Activated naive CD8-positive, alpha-beta T cell (primary cell): Measurements from ENCODE around the gene NECAB2.
"Not testable (repeated sequence)": the region's sequence is repeated elsewhere in the genome, so short reads cannot be mapped to it uniquely, and the experiment has no call there.

ENCODE experiments used
- H3K27ac Mint-ChIP-seq: one replicate; pipeline ENCODE4 v1.8.0; 2021; ENCODE audit warnings: mixed read lengths
- H3K27me3 Mint-ChIP-seq: one replicate; pipeline ENCODE4 v1.8.0; 2021; ENCODE audit warnings: mixed read lengths
- H3K36me3 Mint-ChIP-seq: one replicate; pipeline ENCODE4 v1.8.0; 2021; ENCODE audit warnings: mixed read lengths
- H3K4me1 Mint-ChIP-seq: one replicate; pipeline ENCODE4 v1.8.0; 2021; ENCODE audit warnings: low read depth, mixed read lengths
- H3K4me3 Mint-ChIP-seq: one replicate; pipeline ENCODE4 v1.8.0; 2021; ENCODE audit warnings: mild to moderate bottlenecking, mixed read lengths
- H3K9me3 Mint-ChIP-seq: one replicate; pipeline ENCODE4 v1.8.0; 2021; ENCODE audit warnings: low read depth, mixed read lengths

NECAB2 gene

DNA sequence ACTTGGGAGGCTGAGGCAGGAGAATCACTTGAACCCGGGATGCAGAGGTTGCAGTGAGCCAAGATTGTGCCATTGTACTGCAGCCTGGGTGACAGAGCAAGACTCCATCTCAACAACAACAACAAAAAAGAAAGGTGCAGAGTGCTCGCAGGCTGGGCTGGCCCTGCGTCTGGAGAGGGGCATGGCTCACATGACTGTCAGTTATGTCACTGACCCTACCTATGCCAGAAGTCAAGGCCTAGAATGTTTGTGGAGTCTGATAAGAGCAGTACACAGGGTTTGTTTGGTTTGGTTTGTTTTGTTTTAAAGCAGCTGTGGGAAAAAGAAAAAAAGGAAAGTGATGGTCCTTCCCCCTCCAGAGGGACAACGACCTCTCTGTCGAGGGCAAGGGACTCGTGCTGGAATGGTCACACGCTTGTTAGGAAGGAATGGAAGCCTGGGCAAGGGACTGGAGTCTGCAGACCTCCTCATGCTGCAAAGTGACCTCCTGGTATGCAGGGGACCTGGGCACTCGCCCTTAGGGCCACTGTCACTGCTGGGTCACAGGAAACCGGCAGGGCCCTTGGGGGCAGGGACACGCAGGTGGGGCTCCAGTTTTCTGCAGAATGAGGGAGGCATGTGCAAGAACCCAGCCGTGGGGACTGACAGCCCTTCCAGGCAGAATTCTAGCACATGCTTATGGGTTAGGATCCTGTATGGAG is 25.1 kb upstream of the NECAB2 start:
- Mint-ChIP-seq H3K9me3 (no peaks in the 10 kb centered on the region), H3K36me3 (no peaks in the 10 kb centered on the region), H3K27ac (no peak overlapping the region), H3K27me3 (no peaks in the 10 kb centered on the region), H3K4me3 (no peak overlapping the region), H3K4me1 (no peaks in the 10 kb centered on the region)

DNA sequence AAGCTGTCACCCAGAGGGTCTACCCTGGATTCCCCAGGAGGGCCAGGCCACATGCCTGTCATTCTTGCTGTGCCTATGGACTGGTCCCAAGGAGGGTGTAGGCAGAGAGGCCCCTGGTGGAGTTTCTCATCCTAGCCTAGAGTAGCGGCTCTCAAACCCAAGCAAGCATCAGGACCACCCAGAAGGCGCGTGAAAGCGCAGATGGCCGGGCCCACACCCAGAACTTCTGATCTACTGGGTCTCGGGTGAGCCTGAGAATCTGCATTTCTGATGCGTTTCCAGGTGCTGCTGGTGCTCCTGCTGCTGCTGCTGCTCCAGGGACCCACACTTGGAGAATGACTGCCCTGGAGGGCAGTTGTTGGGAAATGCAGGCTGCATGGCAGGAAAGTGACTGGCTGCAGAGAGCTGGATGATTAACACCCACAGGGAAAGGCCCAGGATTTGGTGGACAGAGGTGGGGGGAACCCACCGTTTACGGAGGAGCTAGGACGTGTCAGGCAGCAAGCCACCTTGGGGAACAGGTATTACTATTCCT is 24.5 kb upstream of the NECAB2 start:
- Mint-ChIP-seq H3K27ac (no peak overlapping the region), H3K9me3 (no peaks in the 10 kb centered on the region), H3K4me1 (no peaks in the 10 kb centered on the region), H3K4me3 (no peak overlapping the region), H3K27me3 (no peaks in the 10 kb centered on the region), H3K36me3 (no peaks in the 10 kb centered on the region)

DNA sequence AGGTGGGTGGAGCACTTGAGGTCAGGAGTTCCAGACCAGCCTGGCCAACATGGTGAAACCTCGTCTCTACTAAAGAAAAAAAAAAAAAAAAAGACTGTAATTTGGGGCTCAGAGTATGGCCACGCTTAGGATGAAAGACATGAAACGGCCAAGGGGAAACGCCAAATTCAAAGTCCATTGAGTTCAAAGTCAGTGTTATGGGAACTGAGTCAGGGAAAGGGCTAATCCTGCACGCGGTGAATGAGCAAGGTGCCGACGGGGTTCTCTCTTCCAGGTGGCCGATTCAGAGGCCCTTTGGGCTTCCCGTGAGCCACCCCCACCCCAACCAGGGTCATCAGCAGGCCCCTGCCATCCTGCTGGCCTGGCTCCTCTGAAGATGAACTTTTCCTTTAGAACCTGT is 22.5 kb upstream of the NECAB2 start:
- Mint-ChIP-seq H3K9me3 (no peaks in the 10 kb centered on the region), H3K4me1 (no peaks in the 10 kb centered on the region), H3K4me3 (no peak overlapping the region), H3K27me3 (no peaks in the 10 kb centered on the region), H3K27ac (no peak overlapping the region), H3K36me3 (no peaks in the 10 kb centered on the region)

DNA sequence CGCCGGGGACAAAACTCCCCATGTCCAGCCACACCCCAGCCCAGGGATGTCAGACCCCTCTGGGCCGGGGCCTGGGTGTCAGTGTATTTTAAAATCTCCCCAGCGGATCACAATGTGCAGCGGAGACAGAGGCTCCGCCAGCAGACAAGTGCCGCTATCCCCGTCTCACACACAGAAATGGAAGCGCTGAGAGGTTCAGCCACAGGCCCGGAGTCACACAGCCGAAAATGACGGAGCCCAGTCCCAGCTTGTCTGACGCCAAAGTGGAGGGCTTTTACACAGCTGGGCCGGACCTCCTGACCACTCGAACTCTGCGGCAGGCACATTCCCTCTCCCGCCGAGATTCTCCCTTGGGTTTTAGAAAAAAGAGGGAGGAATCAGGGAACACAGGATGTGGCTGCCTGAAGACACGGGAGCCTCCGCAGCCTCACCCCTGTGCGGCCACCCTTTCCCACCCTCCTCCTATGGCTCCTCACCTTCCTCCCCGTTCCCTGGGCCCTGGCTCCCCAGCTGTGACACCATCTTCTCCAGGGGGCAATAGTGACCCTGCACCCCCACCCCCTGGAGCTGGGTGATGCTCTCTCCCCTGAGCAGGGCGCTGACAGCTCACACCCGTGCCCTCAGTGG is 21.8 kb upstream of the NECAB2 start:
- H3K9me3 Mint-ChIP-seq = no peaks in the 10 kb centered on the region
- no peak overlapping the region for H3K27ac Mint-ChIP-seq
- H3K36me3 Mint-ChIP-seq = no peaks in the 10 kb centered on the region
- H3K4me3 Mint-ChIP-seq = no peak overlapping the region
- H3K4me1 Mint-ChIP-seq = no peaks in the 10 kb centered on the region
- H3K27me3 Mint-ChIP-seq = no peaks in the 10 kb centered on the region

DNA sequence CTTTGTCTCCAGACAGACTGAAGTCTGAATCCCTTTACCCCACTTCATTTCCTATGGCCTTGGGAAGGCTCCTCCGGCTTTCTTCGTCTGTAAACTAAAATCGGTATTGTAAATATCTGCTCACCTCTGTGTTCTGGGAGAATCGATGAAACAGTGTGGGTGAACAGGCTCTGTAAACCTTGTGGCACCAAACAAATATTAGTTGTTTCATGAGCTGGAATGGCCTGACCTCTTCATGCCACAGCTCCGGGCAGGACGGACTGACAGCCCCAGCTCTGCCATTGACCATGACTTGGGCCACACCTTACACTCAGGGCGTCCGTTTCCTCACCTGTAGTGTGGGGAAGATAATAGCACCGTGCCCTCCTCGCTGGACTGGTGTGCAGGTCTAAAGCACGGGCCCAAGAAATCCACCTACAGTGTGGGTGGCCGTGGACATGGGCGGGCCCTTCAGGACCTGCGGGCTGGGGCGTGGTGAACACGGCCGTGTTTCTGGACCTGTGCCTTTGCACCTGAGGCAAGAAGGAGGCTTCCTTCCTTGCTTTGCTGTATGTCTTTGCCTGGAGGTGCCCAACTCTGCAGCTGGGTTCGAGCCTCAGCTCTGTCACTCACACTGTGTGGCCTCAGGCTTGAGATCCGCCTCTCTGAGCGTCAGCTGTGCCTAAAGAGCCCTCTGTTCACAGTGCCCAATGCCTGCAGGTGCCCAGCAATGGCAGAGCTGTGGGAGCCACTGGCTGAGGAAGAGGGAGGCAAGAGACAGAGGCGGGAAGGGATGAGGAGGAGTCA is 21.1 kb upstream of the NECAB2 start:
- no peak overlapping the region for H3K27ac Mint-ChIP-seq
- H3K4me3 Mint-ChIP-seq = no peak overlapping the region
- no peaks in the 10 kb centered on the region for H3K36me3 Mint-ChIP-seq
- H3K9me3 Mint-ChIP-seq = no peaks in the 10 kb centered on the region
- H3K27me3 Mint-ChIP-seq = no peaks in the 10 kb centered on the region
- no peaks in the 10 kb centered on the region for H3K4me1 Mint-ChIP-seq

DNA sequence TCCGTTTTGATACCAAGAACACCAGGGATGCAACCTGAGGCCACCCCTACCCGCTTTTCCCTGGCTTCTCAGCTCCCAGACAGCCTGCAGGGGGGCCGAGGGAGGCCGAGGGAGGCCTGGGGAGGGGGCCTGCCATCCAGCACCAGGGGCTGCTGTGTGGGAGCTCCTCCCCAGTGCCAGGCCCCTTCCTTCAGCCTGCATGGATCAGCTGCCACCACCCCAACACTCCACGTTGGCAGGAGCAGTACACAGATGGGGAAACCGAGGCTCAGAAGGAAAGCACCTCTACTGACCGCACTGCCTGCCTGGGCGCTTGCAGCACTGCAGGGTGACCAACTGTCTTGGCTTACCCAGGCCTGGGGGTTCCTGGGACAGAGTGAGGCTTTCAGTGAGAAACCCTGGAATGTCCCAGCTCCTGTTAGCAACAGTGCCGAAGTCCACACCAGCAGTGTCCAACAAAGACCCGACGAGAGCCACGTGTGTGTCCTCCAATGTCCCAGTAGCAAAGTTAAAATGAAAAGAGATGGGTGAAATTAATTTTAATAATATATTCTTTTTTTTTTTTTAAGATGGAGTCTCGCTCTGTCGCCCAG is 20.3 kb upstream of the NECAB2 start:
- no peak overlapping the region for H3K4me3 Mint-ChIP-seq
- no peak overlapping the region for H3K27ac Mint-ChIP-seq
- no peaks in the 10 kb centered on the region for H3K9me3 Mint-ChIP-seq
- H3K4me1 Mint-ChIP-seq = peaks cover 1% of the 10 kb centered on the region
- H3K27me3 Mint-ChIP-seq = no peaks in the 10 kb centered on the region
- no peaks in the 10 kb centered on the region for H3K36me3 Mint-ChIP-seq

DNA sequence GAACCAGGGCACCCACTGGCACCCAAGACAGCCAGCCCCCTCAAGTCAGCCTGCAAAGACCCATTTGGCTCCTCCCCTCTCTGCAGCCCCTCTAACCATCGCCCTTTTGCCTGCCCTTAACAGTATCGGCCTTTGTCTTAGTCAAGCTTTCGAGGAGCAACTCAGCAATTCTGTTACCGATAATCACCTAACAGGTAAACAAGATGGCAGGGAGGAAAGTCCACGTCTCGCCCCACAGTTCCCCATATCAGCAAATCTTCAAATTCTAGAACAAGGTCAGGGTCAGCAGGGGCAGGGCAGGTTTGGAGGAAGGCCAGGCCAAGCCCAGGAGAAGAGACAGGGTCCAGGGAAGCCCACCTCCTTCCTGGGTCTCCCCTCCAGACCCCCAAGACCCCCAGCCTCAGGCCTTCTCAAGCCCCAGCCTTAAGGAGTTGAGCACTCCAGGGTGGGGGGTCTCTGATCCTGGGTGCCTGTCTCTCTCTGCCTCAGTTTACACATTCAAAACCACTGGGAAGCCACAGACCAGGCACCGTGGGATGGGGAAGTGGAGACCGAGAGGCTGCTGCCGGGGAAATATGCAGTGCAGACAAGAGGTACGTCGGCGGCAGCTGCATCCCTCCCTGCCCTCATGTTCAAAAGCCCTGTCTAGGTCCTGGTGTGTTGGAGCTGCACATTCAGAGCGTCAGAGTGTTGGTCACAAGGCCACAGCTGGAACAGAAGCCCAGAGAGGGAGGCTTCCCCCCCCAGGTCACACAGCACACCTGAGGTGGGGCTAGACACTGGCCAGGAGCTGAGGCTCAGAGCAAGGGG is 18.9 kb upstream of the NECAB2 start:
- H3K36me3 Mint-ChIP-seq = no peaks in the 10 kb centered on the region
- no peak overlapping the region for H3K27ac Mint-ChIP-seq
- no peak overlapping the region for H3K4me3 Mint-ChIP-seq

DNA sequence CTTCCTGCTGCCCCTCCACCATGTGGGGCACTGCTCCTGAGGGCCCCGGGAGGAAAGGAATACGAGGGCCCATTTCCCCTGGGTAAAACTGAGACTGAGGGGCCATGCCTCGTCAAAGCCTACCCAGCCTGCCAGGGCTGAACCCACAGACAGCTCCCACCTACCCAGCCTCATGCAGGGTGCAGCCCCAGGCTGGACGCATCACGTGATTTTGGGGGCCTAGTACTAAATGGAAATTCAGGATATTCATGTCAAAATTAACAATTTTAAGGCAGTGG is 18.4 kb upstream of the NECAB2 start:
- Mint-ChIP-seq H3K4me3 (no peak overlapping the region), H3K4me1 (peaks cover 10% of the 10 kb centered on the region), H3K27ac (no peak overlapping the region), H3K36me3 (no peaks in the 10 kb centered on the region), H3K27me3 (peaks cover 4% of the 10 kb centered on the region), H3K9me3 (no peaks in the 10 kb centered on the region)

More for the DNA sequence above, 18.9 kb upstream of the NECAB2 start:
- Mint-ChIP-seq H3K4me1 (peaks cover 6% of the 10 kb centered on the region), H3K27me3 (peaks cover 3% of the 10 kb centered on the region), H3K9me3 (no peaks in the 10 kb centered on the region)

DNA sequence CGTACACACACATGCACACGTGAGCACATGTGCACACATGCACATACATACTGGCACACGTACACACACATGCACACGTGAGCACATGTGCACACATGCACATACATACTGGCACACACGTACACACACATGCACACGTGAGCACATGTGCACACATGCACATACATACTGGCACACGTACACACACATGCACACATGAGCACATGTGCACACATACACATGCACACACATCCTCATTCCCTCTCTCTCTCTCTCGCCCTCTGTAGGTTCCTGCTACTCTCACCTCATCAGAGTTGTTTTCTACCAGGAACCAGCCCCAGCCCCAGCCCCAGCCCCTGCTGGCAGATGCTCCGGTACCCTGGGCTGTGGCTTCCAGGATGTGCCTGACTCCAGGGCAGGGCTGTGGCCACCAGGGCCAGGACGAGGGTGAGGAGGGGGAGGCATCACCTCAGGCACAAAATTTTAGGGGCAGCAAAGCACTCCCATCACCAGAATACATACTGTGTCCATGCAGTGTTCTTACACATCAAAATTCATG is 17.1 kb upstream of the NECAB2 start:
- H3K9me3 Mint-ChIP-seq, H3K27ac Mint-ChIP-seq, H3K27me3 Mint-ChIP-seq, H3K4me3 Mint-ChIP-seq, H3K36me3 Mint-ChIP-seq: not testable (repeated sequence)
- H3K4me1 Mint-ChIP-seq = peaks cover 10% of the 10 kb centered on the region

DNA sequence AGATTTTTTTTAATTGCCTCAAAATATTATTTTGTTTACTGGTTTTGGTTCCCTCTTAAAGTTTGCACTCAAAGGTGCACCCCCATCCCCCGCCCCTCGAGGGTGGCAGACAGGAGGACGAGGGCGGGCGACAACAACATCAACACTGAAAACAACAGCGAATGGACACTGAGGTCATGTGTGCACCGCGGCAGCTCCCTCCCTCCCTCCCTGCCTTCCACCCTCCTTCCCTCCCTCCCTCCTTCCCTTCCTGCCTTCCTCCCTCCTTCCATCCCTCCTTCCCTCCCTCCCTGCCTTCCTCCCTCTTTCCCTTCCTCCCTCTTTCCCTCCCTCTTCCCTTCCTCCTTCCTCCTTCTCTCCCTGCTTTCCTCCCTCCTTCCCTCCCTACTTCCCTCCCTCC is 16.5 kb upstream of the NECAB2 start:
- Mint-ChIP-seq H3K4me3 (no peak overlapping the region), H3K4me1 (peaks cover 10% of the 10 kb centered on the region), H3K27me3 (peaks cover 7% of the 10 kb centered on the region), H3K36me3 (no peaks in the 10 kb centered on the region), H3K27ac (no peak overlapping the region), H3K9me3 (no peaks in the 10 kb centered on the region)

DNA sequence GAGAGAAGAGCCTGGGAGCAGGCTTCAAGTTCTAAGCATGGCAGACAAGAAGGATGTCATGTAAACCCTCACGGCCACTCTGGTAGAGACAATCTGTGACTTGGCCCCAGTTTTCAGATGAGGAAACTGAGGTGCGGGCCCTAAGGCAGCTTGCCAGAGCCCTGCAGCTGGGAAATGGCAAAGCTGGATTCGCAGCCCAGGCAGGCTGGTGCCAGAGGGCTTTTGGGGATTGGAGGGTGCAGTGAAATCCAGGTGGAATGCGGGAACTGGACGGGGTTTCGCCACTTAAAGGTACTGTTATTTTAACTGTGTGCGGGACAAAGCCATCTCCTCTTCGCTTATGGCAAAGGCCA is 15.5 kb upstream of the NECAB2 start:
- H3K4me3 Mint-ChIP-seq = peak overlapping the region; percentile 82
- H3K9me3 Mint-ChIP-seq = no peaks in the 10 kb centered on the region
- peaks cover 10% of the 10 kb centered on the region for H3K4me1 Mint-ChIP-seq
- peak overlapping the region; percentile 22 for H3K27ac Mint-ChIP-seq
- H3K27me3 Mint-ChIP-seq = peaks cover 7% of the 10 kb centered on the region
- H3K36me3 Mint-ChIP-seq = no peaks in the 10 kb centered on the region

DNA sequence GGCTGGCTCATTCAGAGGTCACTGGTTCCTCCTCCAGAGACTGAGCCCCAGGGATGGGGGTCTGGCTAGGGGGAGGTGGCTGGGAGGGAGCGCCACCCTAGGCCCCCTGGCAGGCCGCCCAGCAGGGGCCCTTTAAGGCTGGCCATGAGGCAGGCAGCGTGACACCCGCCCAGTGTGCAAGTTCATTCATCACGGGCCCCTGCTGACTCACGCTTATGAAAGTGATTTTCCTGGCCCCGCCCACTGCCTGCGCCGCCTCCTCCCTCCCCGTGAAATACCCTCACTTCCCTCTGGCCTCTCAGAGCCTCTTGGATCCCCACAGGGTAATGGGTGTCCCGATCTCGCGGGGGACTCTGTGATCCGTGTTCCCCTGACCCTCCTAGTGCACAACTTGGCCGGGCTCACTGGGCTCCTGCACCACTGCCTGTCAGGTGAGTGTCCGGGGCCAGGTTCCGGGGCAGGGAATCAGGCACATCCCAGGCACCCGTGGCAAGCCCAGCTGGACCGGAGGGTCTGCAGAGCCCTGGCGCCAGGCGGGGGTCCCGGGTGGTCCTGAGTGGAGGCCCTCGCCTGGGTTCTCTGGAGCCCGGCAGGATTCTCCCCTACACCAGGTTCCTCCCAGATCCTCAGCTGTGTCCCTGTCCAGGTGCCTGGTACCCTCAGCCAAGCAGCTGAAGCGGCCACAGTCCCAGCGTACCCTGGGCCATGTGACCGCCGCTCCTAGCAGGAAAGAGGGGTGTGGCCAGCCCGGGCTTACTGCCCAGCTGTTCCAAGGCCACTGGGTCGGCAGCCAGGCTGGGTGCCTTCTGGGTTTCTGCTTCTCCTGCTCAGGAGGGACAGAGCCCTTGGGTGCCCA is 14.9 kb upstream of the NECAB2 start, which contains the start of gene OSGIN1:
OSGIN1 (plus strand) TSS at position 301 of the 856 bp plus-strand sequence. CDS start 4,432 bp downstream, outside the sequence.
- Mint-ChIP-seq H3K27ac (peak within 1 kb of the TSS; percentile 58), H3K27me3 (peaks cover 7% of the 10 kb centered on the region), H3K36me3 (no peaks in the 10 kb centered on the region), H3K9me3 (no peaks in the 10 kb centered on the region), H3K4me1 (peaks cover 10% of the 10 kb centered on the region), H3K4me3 (peak within 1 kb of the TSS; percentile 84)

DNA sequence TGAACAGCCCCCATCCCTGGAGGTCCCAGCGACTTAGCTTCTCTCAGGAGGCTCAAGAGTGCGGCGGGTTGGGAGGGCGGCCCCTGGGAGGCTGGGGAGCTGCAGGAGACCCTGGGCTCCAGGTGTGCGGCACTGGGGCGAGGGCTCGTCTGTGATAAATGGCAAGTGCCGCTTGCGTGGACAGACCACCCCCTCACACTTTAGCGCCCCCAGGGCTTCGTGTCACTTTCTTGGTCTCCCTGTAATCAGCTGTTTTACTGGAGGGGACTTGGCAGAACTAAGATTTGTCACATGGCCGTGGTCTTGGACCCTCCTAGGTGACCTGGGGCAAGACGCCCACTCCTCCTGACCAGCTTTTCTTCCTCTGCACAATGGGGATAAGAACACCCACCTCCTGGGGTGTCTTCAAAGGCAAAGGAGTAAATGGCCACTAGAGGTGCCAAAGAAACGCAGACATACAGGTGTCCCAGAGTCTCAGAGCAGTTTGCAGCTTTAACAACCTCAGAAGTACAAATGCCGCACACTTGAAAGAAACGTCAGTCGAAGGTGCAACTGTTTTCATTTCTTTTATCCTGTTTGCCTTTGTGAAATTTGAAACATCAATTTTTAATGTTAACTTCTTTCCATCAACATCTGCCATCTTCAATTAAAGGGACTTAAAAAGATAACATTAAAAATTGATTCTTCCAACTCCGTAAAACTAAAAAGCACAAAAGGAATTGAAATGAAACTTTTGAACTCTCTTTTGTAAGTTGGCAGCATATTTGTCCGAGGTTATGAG is 14.1 kb upstream of the NECAB2 start:
- H3K36me3 Mint-ChIP-seq = no peaks in the 10 kb centered on the region
- peak overlapping the region; percentile 84 for H3K4me3 Mint-ChIP-seq
- peaks cover 7% of the 10 kb centered on the region for H3K27me3 Mint-ChIP-seq
- peak overlapping the region; percentile 58 for H3K27ac Mint-ChIP-seq
- peaks cover 10% of the 10 kb centered on the region for H3K4me1 Mint-ChIP-seq
- H3K9me3 Mint-ChIP-seq = no peaks in the 10 kb centered on the region
